Measurements from ENCODE around the gene HHAT.

DNA sequence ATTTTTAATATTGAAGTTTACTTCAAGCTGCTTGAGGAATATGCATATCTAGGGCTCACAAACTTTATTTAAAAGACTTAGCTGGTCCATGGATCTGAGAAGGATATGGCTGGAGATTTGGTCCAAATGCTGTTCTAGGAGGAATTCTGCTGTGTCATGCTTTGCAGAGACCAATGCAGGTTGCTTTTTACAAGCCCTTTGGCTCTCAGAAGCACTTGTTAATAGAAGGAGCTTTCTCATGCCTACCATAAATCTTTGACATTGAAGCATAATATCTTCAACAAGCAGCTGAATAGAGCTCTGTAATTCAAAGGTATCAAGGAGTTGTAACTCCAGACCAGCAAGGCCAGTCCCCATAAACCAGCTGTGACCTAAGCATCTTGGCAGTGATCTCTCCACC, 299.1 kb downstream of the HHAT start:
- no peak for TF ChIP-seq CTCF (IDR thresholded peaks at IDR 0.05; ENCODE audit: low read length)
- TF ChIP-seq EZH2 (IDR thresholded peaks at IDR 0.05; ENCODE audit: borderline replicate concordance, low read length), result no peak

Data from OCI-LY1 (cell line).